HG03280 (cell line): ENCODE measurements around the gene AGPAT4.
"Not testable (repeated sequence)": the region's sequence is repeated elsewhere in the genome, so short reads cannot be mapped to it uniquely, and the experiment has no call there.

Source experiments
- ATAC-seq: cut with Tn5 transposase; IDR thresholded peaks from one replicate; pipeline ENCODE4 v1.9.1; 2021; ENCODE audit warnings: mild to moderate bottlenecking, moderate library complexity; ENCODE audit not compliant: unreplicated experiment

The AGPAT4 gene, protein sequence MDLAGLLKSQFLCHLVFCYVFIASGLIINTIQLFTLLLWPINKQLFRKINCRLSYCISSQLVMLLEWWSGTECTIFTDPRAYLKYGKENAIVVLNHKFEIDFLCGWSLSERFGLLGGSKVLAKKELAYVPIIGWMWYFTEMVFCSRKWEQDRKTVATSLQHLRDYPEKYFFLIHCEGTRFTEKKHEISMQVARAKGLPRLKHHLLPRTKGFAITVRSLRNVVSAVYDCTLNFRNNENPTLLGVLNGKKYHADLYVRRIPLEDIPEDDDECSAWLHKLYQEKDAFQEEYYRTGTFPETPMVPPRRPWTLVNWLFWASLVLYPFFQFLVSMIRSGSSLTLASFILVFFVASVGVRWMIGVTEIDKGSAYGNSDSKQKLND

GRCh38 chr6:161273752-161274487 lies at the start of gene AGPAT4:
AGPAT4 (minus strand) TSS chr6:161274061; CDS start chr6:161232213, 41,848 bp downstream.
- ATAC-seq: peak; percentile 94

DNA sequence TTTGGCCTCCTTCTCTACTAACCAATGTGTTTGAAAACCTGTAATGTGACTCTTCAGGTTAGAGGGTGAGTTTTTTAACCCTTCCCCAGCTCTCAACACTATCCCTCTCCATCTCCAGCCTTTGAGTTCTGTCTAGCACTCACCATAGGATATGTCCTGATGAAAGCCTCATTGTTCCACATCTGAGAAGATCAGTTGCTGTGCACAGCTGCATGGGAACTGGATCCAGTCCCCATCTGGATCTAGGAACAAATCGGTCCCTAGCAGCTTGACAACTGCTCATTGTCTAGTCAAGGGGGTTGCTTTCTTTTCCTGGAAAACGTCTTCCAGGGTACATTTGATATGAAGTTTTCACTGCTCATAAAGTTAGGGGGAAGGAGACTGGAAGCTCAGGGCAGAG lies 45.4 kb upstream of the AGPAT4 start:
- no peak for ATAC-seq

GRCh38 chr6:161318456-161318855 lies 44.6 kb upstream of the AGPAT4 start:
- no peak for ATAC-seq

DNA sequence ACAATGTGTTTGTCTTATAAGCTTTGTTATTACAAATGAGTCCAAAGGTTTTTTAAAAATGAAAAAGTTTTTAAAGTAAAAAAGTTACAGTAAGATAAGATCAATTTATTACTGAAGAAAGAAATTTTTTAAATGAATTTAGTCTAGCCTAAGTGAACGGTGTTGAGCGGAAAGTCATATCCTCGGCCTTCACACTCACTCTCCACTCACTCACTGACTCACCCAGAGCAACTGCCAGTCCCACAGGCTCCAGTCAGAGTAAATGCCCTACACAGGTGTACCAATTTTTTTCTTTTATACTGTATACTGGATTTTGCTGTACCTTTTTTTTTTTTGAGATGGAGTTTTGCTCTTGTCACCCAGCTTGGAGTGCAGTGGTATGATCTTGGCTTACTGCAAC lies 42.7 kb upstream of the AGPAT4 start:
- no peak for ATAC-seq

DNA sequence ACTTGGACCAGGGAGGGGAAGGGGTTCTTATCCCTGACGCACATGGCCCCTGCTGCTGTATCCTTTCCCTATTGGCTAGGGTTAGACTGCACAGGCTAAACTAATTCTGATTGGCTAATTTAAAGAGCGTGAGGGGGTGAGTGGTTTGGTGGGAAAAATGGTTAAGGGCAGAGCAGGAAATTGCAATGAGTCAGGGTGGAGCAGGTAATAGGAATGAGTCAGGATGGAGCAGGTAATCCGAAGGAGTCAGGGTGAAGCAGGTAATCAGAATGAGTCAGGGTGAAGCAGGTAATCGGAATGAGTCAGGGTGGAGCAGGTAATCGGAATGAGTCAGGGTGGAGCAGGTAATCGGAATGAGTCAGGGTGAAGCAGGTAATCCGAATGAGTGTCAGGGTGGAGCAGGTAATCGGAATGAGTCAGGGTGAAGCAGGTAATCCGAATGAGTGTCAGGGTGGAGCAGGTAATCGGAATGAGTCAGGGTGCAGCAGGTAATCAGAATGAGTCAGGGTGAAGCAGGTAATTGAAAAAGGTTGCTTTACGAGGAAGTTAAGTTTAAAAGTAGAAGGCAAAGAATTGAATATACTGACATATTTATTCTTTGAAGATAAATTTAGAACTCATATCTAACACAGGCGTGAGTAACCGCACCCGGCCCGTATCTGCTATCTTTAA lies 41.5 kb upstream of the AGPAT4 start:
- ATAC-seq: not testable (repeated sequence)

DNA sequence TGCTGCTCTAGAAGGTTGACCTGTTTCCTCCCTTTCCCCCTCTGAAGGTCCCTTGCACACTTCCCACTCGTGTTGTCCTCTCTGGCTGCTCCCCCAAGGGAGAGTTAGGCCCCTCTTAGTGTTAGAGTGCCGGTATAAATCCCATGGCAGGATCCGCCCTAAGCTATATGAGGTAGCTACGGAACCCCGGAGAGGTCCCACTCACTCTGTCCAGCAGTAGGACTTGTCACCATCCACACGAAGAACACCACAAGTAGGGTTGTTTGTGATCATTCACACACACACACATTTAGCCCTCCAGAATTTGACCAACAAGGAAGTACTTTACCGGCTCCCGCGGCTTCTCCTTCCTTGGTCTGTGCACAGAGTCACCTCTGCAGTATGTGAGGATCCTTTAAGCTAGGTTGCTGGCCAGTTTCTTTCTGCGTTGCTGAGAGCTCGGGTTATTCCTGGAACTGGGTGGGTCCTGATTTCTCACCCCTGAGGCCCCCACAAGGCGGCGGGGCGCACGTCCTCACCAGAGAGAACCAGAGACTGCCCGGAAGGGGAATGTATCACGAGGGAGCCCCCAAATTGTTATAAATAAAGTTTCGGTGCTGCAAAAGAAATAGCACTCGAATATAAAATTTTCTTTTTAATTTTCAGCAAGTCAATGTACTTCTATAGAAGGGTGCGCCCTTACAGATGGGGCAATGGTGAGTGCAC lies 40.8 kb upstream of the AGPAT4 start:
- ATAC-seq: not testable (repeated sequence)

DNA sequence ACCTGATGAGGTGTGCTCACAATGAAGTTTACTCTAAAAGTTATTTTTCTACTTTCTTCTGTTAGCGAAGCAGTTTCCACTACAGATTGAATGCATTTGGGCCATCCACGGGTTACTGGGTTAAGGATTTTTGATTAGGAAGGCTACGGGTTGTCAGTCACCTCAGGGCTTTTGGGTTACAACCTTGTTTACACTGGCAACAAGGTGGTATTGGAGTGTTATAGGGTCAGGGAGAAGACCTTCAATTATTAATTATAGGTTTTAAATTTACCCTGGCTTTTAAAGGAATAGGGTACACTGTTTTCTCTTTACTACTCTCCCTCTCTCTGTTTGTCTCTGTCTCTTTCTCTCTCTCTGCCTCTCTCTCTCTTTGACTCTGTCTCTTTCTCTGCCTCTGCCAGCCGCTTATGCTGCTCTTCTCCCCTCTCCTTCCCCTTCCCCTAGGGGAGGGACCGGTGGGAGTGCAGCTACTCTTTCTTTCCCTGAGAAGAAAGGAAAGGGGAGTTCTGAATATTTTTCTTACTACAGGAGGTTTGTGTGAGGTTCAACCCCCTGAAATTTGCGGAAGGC lies 40.2 kb upstream of the AGPAT4 start:
- no peak for ATAC-seq

GRCh38 chr6:161313475-161313874 lies 39.6 kb upstream of the AGPAT4 start:
- not testable (repeated sequence) for ATAC-seq

DNA sequence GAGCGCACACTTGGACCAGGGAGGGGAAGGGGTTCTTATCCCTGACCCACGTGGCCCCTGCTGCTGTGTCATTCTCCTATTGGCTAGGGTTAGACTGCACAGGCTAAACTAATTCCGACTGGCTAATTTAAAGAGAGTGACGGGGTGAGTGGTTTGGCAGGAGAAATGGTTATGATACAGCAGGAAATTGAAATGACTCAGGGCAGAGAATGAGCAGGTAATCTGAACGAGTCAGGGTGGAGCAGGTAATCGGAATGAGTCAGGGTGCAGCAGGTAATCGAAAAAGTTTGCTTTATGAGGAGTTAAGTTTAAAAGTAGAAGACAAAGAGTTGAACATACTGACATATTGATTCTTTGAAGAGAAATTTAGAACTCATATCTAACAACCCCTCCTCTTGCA lies 35.9 kb upstream of the AGPAT4 start:
- not testable (repeated sequence) for ATAC-seq

GRCh38 chr6:161308075-161308655 lies 34.3 kb upstream of the AGPAT4 start:
- no peak for ATAC-seq

- no peak for ATAC-seq
These were observed 32.0 kb upstream of the AGPAT4 start for GRCh38 chr6:161305860-161306259.

DNA sequence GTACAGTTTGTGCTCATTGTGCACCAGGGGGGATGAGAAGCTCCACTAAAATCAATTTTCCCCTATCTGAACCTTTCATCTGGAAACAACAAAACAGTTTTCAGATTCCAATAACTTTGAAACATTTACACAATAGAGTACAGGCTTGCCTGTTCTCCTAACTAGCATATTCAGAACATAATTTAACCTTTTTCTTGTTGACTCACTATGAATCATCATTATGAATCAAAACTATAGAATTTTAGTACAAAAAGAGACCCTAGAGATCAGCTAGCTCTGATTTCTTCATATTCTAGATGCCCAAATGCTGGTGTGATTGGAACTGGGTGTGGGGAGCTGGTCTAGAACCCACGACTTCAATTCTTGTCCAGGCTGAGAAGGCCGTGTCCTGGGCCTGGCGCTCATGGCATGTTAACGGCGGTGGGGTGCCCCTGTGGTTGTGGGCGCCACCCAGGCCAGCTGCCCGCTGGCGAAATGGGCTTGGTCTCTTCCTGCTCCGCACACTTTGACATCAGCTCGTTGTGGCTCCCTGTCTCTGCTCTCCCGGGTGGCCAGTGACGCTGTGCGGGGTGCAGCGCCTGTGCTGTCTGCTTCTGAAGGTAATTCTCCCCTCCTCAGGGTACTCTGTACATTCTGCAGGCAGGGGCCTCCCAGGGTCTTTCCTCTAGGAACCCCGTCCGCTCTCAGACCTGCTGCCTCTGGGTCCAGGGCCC lies 29.9 kb upstream of the AGPAT4 start:
- ATAC-seq: no peak

DNA sequence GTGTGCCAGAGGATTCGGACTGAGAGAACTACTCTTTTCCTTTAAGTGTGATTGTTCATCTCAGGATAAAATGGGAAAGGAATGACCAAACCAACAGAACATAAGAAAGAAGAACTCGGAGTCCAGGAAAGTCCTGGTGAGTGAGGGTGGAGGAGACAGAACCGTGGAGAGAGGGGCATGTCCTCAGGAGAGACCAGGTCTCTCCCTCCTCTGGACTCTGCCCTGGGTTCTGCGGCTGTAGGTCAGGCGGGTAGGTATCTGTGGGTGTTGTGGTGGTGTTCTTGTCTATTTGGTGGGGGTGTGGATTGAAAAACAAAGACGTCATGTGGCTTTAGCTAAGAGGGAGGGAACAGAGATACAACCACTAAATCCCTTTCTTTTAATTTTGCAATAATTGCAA lies 29.1 kb upstream of the AGPAT4 start:
- ATAC-seq: no peak

GRCh38 chr6:161301338-161301737 lies 27.5 kb upstream of the AGPAT4 start:
- no peak for ATAC-seq

DNA sequence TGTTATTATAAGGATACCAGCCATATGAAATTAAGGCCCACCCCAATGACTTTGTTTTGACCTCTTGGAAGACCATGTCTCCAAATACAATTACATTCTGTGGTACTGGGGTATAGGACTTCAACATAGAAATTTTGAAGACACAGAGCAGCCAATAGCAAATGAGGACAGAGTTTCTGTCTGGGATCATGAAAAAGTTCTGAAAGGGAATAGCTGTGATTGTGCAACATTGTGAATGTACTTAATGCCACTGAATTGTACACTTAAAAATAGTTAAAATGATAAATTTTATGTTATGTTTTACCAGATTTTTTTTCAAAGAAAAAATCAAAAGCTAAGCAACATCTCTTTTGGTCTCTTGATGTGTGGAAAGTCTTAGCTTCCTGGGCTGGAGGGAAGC lies 27.0 kb upstream of the AGPAT4 start:
- ATAC-seq: no peak

DNA sequence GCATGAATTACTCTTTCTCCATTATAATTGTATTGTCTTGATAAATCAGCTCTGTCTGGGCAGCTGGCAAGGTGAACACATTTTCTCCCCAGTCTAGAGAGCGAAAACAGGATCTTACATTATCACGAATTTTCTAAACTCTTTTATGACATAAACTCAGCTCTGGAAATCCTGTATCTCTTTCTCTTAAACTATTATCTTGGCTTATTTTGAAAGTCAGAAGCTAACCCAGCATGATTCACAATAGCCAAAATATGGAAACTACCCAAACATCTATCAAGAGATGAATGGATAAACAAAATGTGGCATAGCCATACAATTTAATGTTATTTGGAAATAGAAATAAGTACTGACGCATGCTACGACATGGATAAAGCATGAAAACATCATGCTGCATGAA lies 25.9 kb upstream of the AGPAT4 start:
- ATAC-seq: no peak

GRCh38 chr6:161295784-161296183 lies 21.9 kb upstream of the AGPAT4 start:
- no peak for ATAC-seq

- no peak for ATAC-seq
These were observed 18.9 kb upstream of the AGPAT4 start for GRCh38 chr6:161292650-161293281.

DNA sequence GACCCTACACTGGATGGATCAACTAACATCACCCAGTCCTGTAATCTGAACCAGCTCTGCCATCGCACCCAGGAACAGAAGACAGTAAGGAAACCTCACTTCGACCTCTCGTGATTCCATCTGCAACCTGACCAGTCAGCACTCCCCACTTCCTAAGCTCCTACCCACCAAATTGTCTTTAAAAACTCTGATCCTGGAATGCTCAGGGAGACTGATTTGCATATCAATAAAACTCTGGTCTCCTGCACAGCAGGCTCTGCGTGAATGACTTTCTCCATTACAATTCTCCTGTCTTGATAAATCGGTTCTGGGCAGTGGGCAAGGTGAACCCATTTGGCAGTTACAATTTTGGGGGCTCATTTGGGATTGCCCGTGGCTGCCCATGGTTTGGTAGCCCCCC lies 18.3 kb upstream of the AGPAT4 start:
- ATAC-seq: no peak
